T-helper 22 cell (primary cell): ENCODE results near the gene GLE1.
"Not testable (repeated sequence)": the region's sequence is repeated elsewhere in the genome, so short reads cannot be mapped to it uniquely, and the experiment has no call there.

Source experiments
- DNase-seq: peaks from one replicate; pipeline ENCODE4 v3.0.0-alpha.2; 2020; ENCODE audit warnings: low read depth

GLE1 gene

GRCh38 chr9:128495804-128496417 lies 8.6 kb upstream of the GLE1 start:
- no peak for DNase-seq

- DNase-seq = no peak
These were observed 6.5 kb upstream of the GLE1 start for GRCh38 chr9:128497824-128498610.

GRCh38 chr9:128498911-128499310 lies 5.6 kb upstream of the GLE1 start:
- DNase-seq = no peak

GRCh38 chr9:128499920-128500319 lies 4.6 kb upstream of the GLE1 start:
- DNase-seq = no peak

- not testable (repeated sequence) for DNase-seq
These were observed 1.1 kb upstream of the GLE1 start for GRCh38 chr9:128503415-128503825.

- no peak for DNase-seq
These were observed 649 bp upstream of the GLE1 start for GRCh38 chr9:128503870-128504269.

- no peak for DNase-seq
These were observed 871 bp downstream of the GLE1 start for GRCh38 chr9:128505414-128505765.

- DNase-seq = not testable (repeated sequence)
These were observed 1.4 kb downstream of the GLE1 start for GRCh38 chr9:128505906-128506305.

- DNase-seq = no peak
These were observed 8.3 kb downstream of the GLE1 start for GRCh38 chr9:128512820-128513219.

GRCh38 chr9:128521956-128522355 lies 17.4 kb downstream of the GLE1 start:
- DNase-seq = no peak

- no peak for DNase-seq
These were observed 18.8 kb downstream of the GLE1 start for GRCh38 chr9:128523199-128523925.

- DNase-seq = no peak
These were observed 22.2 kb downstream of the GLE1 start for GRCh38 chr9:128526720-128527119.

GRCh38 chr9:128528445-128529160 lies 24.1 kb downstream of the GLE1 start:
- DNase-seq = no peak

GRCh38 chr9:128529191-128529590 lies 24.7 kb downstream of the GLE1 start:
- no peak for DNase-seq

- DNase-seq = no peak
These were observed 28.1 kb downstream of the GLE1 start for GRCh38 chr9:128532581-128532980.

GRCh38 chr9:128540634-128541360 lies 36.3 kb downstream of the GLE1 start:
- no peak for DNase-seq

GRCh38 chr9:128546504-128546903 lies 42.0 kb downstream of the GLE1 start:
- DNase-seq = no peak

- DNase-seq = no peak
These were observed 44.4 kb downstream of the GLE1 start for GRCh38 chr9:128548876-128549275.

- no peak for DNase-seq
These were observed 45.7 kb downstream of the GLE1 start for GRCh38 chr9:128550226-128550625.

- no peak for DNase-seq
These were observed 46.5 kb downstream of the GLE1 start for GRCh38 chr9:128550770-128551656.

GRCh38 chr9:128551657-128552152 lies 47.2 kb downstream of the GLE1 start:
- DNase-seq = no peak
